ENCODE results near the gene KRT26. TPM values are rescaled to one million over a fixed set of nuclear protein-coding genes. Genes with fewer than 3 reads are reported as not detected.

The KRT26 gene
- total RNA-seq, 1 experiment from 2014 or later, result not detected

DNA sequence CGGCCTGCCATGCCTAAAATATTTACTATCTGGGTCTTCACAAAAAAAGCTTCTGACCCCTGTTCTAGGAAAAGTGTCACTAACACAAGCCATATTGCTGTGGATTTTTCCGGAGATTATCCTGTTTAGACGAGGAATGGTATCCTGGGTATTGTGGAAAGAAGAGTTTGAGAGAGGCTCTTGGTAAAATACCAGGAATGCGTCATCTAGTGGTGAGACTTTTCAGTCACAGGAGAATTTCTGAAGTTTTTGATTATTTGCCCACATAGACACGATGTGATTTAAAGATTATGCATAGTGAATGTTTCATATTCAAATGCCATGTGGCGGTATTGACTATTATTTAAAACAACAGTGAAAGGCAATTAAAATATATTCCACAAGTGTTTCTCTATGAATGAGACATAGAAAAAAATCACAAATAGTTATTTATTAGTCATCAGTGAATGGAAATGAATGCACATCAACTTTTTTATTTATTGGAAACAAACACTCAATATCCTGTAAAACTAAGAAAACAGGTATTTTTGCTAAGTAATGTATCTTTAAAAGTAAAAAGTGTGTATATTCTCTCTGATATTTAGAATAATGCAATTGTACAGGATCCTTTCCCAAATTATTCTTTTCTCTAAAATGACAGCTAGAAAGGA lies 19.9 kb upstream of the KRT26 start:
- Histone ChIP-seq H4K20me1 (ENCODE audit: low read length) (no peaks in the 10 kb centered on the region), H3K9me2 (replicated peaks; ENCODE audit: low read length) (no peaks in the 10 kb centered on the region), H3K27me3 (ENCODE audit: low read length) (no peaks in the 10 kb centered on the region), H3K79me2 (ENCODE audit: low read length) (no peaks in the 10 kb centered on the region), H3K36me3 (ENCODE audit: low read depth, low read length) (no peaks in the 10 kb centered on the region), H3K9me3 (ENCODE audit: low read length) (no peaks in the 10 kb centered on the region), H3F3A (ENCODE audit: low read length, unreplicated experiment) (no peaks in the 10 kb centered on the region), H3K4me2 (ENCODE audit: low read length) (0 out of 2 replicates have a peak overlapping the region, but pooled peaks have one; percentile 6), H3K27ac (ENCODE audit: low read length) (no peak overlapping the region), H2AFZ (ENCODE audit: low read length) (no peak overlapping the region), H3K4me3 (ENCODE audit: low read length) (no peak overlapping the region), H3K4me1 (ENCODE audit: insufficient read depth, low read length) (no peaks in the 10 kb centered on the region), H3K9ac (ENCODE audit: low read length) (no peak overlapping the region)
- CTCF ChIA-PET, result interaction anchor here (1.4 kb wide), 1 partner anchor 176 kb away, joined by 5 read pairs; no protein-coding TSS in a partner anchor
- no peak for ATAC-seq
- no TSS peak for BruUV-seq (replicated peaks)
- intact Hi-C loops (cut with micrococcal nuclease), result loop anchor here (1.0 kb wide), 2 partner anchors 172 to 177 kb away; no protein-coding TSS in a partner anchor
- DNase-seq, result peak; percentile 71
- TF ChIP-seq EZH2 (IDR thresholded peaks at IDR 0.05; ENCODE audit: low read length, unreplicated experiment) (no peak), CTCF (conservative IDR thresholded peaks at IDR 0.05; ENCODE audit: low read depth, low read length) (peak; percentile 82), EZH2phosphoT487 (IDR thresholded peaks at IDR 0.05; ENCODE audit: borderline replicate concordance, low read length) (no peak)
- POLR2A ChIA-PET (ENCODE audit: unreplicated experiment), result no interaction called here

- Histone ChIP-seq H3K4me3 (ENCODE audit: low read length) (no peak overlapping the region), H2AFZ (ENCODE audit: low read length) (no peak overlapping the region), H3K79me2 (ENCODE audit: low read length) (no peaks in the 10 kb centered on the region), H3K9ac (ENCODE audit: low read length) (no peak overlapping the region), H3K9me2 (replicated peaks; ENCODE audit: low read length) (no peaks in the 10 kb centered on the region), H3K4me1 (ENCODE audit: insufficient read depth, low read length) (no peaks in the 10 kb centered on the region), H3K27me3 (ENCODE audit: low read length) (no peaks in the 10 kb centered on the region), H3K4me2 (ENCODE audit: low read length) (no peak overlapping the region), H3K27ac (ENCODE audit: low read length) (no peak overlapping the region), H3F3A (ENCODE audit: low read length, unreplicated experiment) (no peaks in the 10 kb centered on the region), H3K36me3 (ENCODE audit: low read depth, low read length) (no peaks in the 10 kb centered on the region), H4K20me1 (ENCODE audit: low read length) (no peaks in the 10 kb centered on the region), H3K9me3 (ENCODE audit: low read length) (no peaks in the 10 kb centered on the region)
- POLR2A ChIA-PET (ENCODE audit: unreplicated experiment), result no interaction called here
- ATAC-seq, result no peak
- TF ChIP-seq CTCF (conservative IDR thresholded peaks at IDR 0.05; ENCODE audit: low read depth, low read length), result no peak
- TF ChIP-seq EZH2 (IDR thresholded peaks at IDR 0.05; ENCODE audit: low read length, unreplicated experiment), result no peak
- TF ChIP-seq EZH2phosphoT487 (IDR thresholded peaks at IDR 0.05; ENCODE audit: borderline replicate concordance, low read length), result no peak
- CTCF ChIA-PET, result interaction anchor here (1.2 kb wide), 1 partner anchor 175 kb away, joined by 3 read pairs; no protein-coding TSS in a partner anchor
- intact Hi-C loops (cut with micrococcal nuclease), result loop anchor here (1.0 kb wide), 2 partner anchors 171 to 176 kb away; no protein-coding TSS in a partner anchor
- no TSS peak for BruUV-seq (replicated peaks)
- DNase-seq, result no peak
These were observed 19.1 kb upstream of the KRT26 start for GRCh38 chr17:40791111-40791510.

- Histone ChIP-seq H3K4me2 (ENCODE audit: low read length) (no peak within 1 kb of the TSS), H3K4me1 (ENCODE audit: insufficient read depth, low read length) (no peaks in the 10 kb centered on the region), H3K27ac (ENCODE audit: low read length) (no peak within 1 kb of the TSS), H2AFZ (ENCODE audit: low read length) (no peak within 1 kb of the TSS), H3K9me3 (ENCODE audit: low read length) (no peaks in the 10 kb centered on the region), H3K9me2 (replicated peaks; ENCODE audit: low read length) (no peaks in the 10 kb centered on the region), H3K4me3 (ENCODE audit: low read length) (no peak within 1 kb of the TSS), H3K79me2 (ENCODE audit: low read length) (no peaks in the 10 kb centered on the region), H3K27me3 (ENCODE audit: low read length) (no peaks in the 10 kb centered on the region), H3K9ac (ENCODE audit: low read length) (no peak within 1 kb of the TSS), H3F3A (ENCODE audit: low read length, unreplicated experiment) (no peaks in the 10 kb centered on the region), H3K36me3 (ENCODE audit: low read depth, low read length) (no peaks in the 10 kb centered on the region), H4K20me1 (ENCODE audit: low read length) (no peaks in the 10 kb centered on the region)
- ATAC-seq, result no peak
- TF ChIP-seq CTCF (conservative IDR thresholded peaks at IDR 0.05; ENCODE audit: low read depth, low read length), result no peak
- no peak for TF ChIP-seq EZH2 (IDR thresholded peaks at IDR 0.05; ENCODE audit: low read length, unreplicated experiment)
- TF ChIP-seq EZH2phosphoT487 (IDR thresholded peaks at IDR 0.05; ENCODE audit: borderline replicate concordance, low read length), result no peak
- ChIA-PET CTCF (no interaction called here), POLR2A (ENCODE audit: unreplicated experiment) (no interaction called here)
- intact Hi-C loops (cut with micrococcal nuclease), result no loop called here
- no peak for DNase-seq
- BruUV-seq (replicated peaks), result no TSS peak
These were observed 10.4 kb upstream of the KRT26 start, which contains the start of gene KRT27 for GRCh38 chr17:40782450-40782849. TSS of gene KRT27 (minus strand) at chr17:40782550. CDS start at chr17:40782493, 57 bp downstream.
